NCI-H82 (cell line): ENCODE data around the gene SLC25A36.

Source experiments
- DNase-seq: peaks from one replicate; lab custom pipeline; 2025; lab: John Stamatoyannopoulos, UW

The SLC25A36 gene

GRCh38 chr3:140941434-140942220 is at the start of gene SLC25A36:
TSS of gene SLC25A36 (plus strand) at chr3:140941836. CDS start at chr3:140942055, 219 bp downstream.
- DNase-seq = peak; percentile 100

GRCh38 chr3:140896997-140897396 is 44.6 kb upstream of the SLC25A36 start:
- no peak for DNase-seq

- DNase-seq = peak; percentile 68
Measured at GRCh38 chr3:140898340-140899180, 43.1 kb upstream of the SLC25A36 start.

- DNase-seq = no peak
Measured at GRCh38 chr3:140899363-140899762, 42.3 kb upstream of the SLC25A36 start.

GRCh38 chr3:140902791-140903190 is 38.8 kb upstream of the SLC25A36 start:
- no peak for DNase-seq

- no peak for DNase-seq
Measured at GRCh38 chr3:140903196-140903595, 38.4 kb upstream of the SLC25A36 start.

GRCh38 chr3:140904521-140904920 is 37.1 kb upstream of the SLC25A36 start:
- no peak for DNase-seq

GRCh38 chr3:140905559-140905958 is 36.1 kb upstream of the SLC25A36 start:
- no peak for DNase-seq

- no peak for DNase-seq
Measured at GRCh38 chr3:140906785-140907184, 34.9 kb upstream of the SLC25A36 start.

GRCh38 chr3:140910860-140911259 is 30.8 kb upstream of the SLC25A36 start:
- peak; percentile 61 for DNase-seq

- DNase-seq = no peak
Measured at GRCh38 chr3:140911822-140912221, 29.8 kb upstream of the SLC25A36 start.

- DNase-seq = no peak
Measured at GRCh38 chr3:140913728-140914127, 27.9 kb upstream of the SLC25A36 start.

GRCh38 chr3:140914384-140914945 is 27.2 kb upstream of the SLC25A36 start:
- DNase-seq = no peak

GRCh38 chr3:140916603-140917002 is 25.0 kb upstream of the SLC25A36 start:
- no peak for DNase-seq

GRCh38 chr3:140917772-140918171 is 23.9 kb upstream of the SLC25A36 start:
- DNase-seq = no peak

- DNase-seq = no peak
Measured at GRCh38 chr3:140920029-140920428, 21.6 kb upstream of the SLC25A36 start.

GRCh38 chr3:140922634-140923033 is 19.0 kb upstream of the SLC25A36 start:
- DNase-seq = peak; percentile 47

GRCh38 chr3:140924097-140924873 is 17.4 kb upstream of the SLC25A36 start:
- peak; percentile 20 for DNase-seq

- no peak for DNase-seq
Measured at GRCh38 chr3:140927279-140928069, 14.2 kb upstream of the SLC25A36 start.

- no peak for DNase-seq
Measured at GRCh38 chr3:140929446-140929845, 12.2 kb upstream of the SLC25A36 start.

GRCh38 chr3:140931016-140931454 is 10.6 kb upstream of the SLC25A36 start:
- peak; percentile 28 for DNase-seq
